ENCODE data around the gene PRELID1.

- no peak for TF ChIP-seq CTCF (conservative IDR thresholded peaks at IDR 0.05; ENCODE audit: low read length)
- no peak for TF ChIP-seq EZH2phosphoT487 (IDR thresholded peaks at IDR 0.05; ENCODE audit: borderline replicate concordance, low read depth, low read length)
Measured at GRCh38 chr5:177316005-177316404, 12.4 kb downstream of the PRELID1 start.

Measured in OCI-LY7 (cell line).